GM18517 (cell line): ENCODE results near the gene CNTNAP2.

Experiments used
- ATAC-seq: cut with Tn5 transposase; IDR thresholded peaks from one replicate; pipeline ENCODE4 v1.9.1; 2021; ENCODE audit warnings: mild to moderate bottlenecking, moderate library complexity; ENCODE audit not compliant: unreplicated experiment

Gene CNTNAP2

GRCh38 chr7:146116521-146117222, at the start of gene CNTNAP2:
Gene CNTNAP2 (plus strand): TSS chr7:146116801. CDS start chr7:146116877, 76 bp downstream.
- no peak for ATAC-seq

- no peak for ATAC-seq
Measured at GRCh38 chr7:146067880-146068279, 48.7 kb upstream of the CNTNAP2 start.

GRCh38 chr7:146074195-146074765, 42.3 kb upstream of the CNTNAP2 start:
- no peak for ATAC-seq

GRCh38 chr7:146076344-146076743, 40.3 kb upstream of the CNTNAP2 start:
- no peak for ATAC-seq

- no peak for ATAC-seq
Measured at GRCh38 chr7:146084086-146084485, 32.5 kb upstream of the CNTNAP2 start.

GRCh38 chr7:146090023-146090645, 26.5 kb upstream of the CNTNAP2 start:
- peak; percentile 85 for ATAC-seq

- ATAC-seq, result no peak
Measured at GRCh38 chr7:146094356-146094755, 22.2 kb upstream of the CNTNAP2 start.

GRCh38 chr7:146096994-146097393, 19.6 kb upstream of the CNTNAP2 start:
- no peak for ATAC-seq

GRCh38 chr7:146106319-146106718, 10.3 kb upstream of the CNTNAP2 start:
- no peak for ATAC-seq

GRCh38 chr7:146112755-146113154, 3.8 kb upstream of the CNTNAP2 start:
- no peak for ATAC-seq

GRCh38 chr7:146115548-146115850, 1.1 kb upstream of the CNTNAP2 start:
- no peak for ATAC-seq

- no peak for ATAC-seq
Measured at GRCh38 chr7:146115851-146116520, 615 bp upstream of the CNTNAP2 start.

GRCh38 chr7:146117576-146117975, 975 bp downstream of the CNTNAP2 start:
- ATAC-seq, result no peak

- no peak for ATAC-seq
Measured at GRCh38 chr7:146119002-146119401, 2.4 kb downstream of the CNTNAP2 start.

- no peak for ATAC-seq
Measured at GRCh38 chr7:146123715-146124114, 7.1 kb downstream of the CNTNAP2 start.

- ATAC-seq, result no peak
Measured at GRCh38 chr7:146126767-146127509, 10.3 kb downstream of the CNTNAP2 start.

- ATAC-seq, result no peak
Measured at GRCh38 chr7:146129296-146129695, 12.7 kb downstream of the CNTNAP2 start.

- ATAC-seq, result no peak
Measured at GRCh38 chr7:146129997-146130396, 13.4 kb downstream of the CNTNAP2 start.

- no peak for ATAC-seq
Measured at GRCh38 chr7:146131701-146132100, 15.1 kb downstream of the CNTNAP2 start.

- ATAC-seq, result no peak
Measured at GRCh38 chr7:146136357-146136875, 19.8 kb downstream of the CNTNAP2 start.

- ATAC-seq, result no peak
Measured at GRCh38 chr7:146138926-146139325, 22.3 kb downstream of the CNTNAP2 start.
